ENCODE results near the gene RPL27A.

The RPL27A gene

GRCh38 chr11:8721609-8722500 lies 39.3 kb downstream of the RPL27A start:
- DNase-seq (ENCODE audit: low read depth) = no peak

- DNase-seq (ENCODE audit: low read depth) = no peak
Measured at GRCh38 chr11:8722809-8723208, 40.2 kb downstream of the RPL27A start.

GRCh38 chr11:8723711-8724110 lies 41.1 kb downstream of the RPL27A start:
- no peak for DNase-seq (ENCODE audit: low read depth)

GRCh38 chr11:8724682-8725081 lies 42.1 kb downstream of the RPL27A start:
- DNase-seq (ENCODE audit: low read depth) = no peak

DNA sequence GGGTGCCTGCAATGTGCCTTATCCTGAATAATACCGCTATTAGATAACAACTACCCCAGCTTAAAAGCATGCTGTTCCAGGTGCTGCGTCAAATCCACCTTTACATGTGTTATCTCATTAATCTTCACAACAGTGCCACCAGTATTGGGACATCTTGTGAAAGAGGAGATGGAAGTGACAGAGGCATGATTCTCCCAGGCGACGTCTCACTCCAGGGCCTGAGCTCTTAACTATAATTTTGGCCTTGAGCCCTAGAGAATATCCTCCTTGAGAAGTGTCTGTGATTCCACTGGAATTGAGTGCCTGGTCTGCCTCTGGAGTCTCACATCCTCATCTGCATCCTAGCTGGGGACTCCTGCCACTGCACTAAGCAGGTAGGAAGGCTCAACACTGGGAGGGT lies 43.8 kb downstream of the RPL27A start:
- DNase-seq (ENCODE audit: low read depth) = no peak

GRCh38 chr11:8728563-8728962 lies 46.0 kb downstream of the RPL27A start:
- DNase-seq (ENCODE audit: low read depth) = no peak

GRCh38 chr11:8729067-8729466 lies 46.5 kb downstream of the RPL27A start:
- DNase-seq (ENCODE audit: low read depth) = no peak

DNA sequence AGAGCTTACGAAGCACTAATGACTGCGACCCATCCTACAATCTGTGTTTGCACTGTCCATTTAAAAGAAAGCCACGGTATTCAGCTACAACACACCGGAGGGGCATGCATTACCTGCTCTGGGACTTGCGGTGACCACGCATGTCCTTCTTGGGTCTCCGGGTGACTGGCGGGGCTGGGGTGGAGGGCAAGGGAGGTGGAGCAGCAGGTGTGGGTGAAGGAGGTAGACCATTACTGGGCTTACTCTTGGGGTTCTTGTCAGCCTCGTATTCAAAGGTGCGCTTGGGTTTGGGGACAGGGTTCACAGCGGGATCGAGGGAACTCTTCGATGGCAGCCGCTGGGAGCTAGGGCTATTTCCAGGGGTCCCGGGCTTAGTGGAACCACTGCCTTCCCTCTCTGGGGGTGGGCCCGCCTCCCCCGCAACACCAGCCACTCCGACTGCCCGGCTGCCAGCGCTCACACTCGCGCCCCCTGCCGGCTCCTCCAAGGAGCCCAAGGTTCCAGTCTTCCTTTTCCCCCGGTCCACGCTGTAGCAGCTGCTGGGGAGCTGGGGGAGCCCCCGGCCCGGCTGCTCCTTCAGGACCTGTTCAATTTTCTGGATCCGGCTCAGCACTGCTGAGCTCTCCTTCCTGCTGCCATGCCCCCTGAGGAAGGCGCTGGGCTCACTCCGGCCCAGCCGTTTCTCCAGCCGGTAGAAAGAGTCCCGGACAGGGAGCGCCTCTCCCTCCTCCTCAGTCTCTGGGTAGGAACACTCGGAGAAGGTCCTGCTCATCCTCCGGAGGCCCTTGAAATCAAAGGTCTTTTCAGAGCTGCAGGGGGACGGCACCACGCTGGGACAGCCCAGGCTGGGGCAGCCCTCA lies 47.5 kb downstream of the RPL27A start:
- no peak for DNase-seq (ENCODE audit: low read depth)

- no peak for DNase-seq (ENCODE audit: low read depth)
Measured at GRCh38 chr11:8730697-8731020, 48.1 kb downstream of the RPL27A start.

- no peak for DNase-seq (ENCODE audit: low read depth)
Measured at GRCh38 chr11:8731647-8732323, 49.2 kb downstream of the RPL27A start.

- DNase-seq (ENCODE audit: low read depth) = no peak
Measured at GRCh38 chr11:8732324-8732670, 49.7 kb downstream of the RPL27A start.

- no peak for DNase-seq (ENCODE audit: low read depth)
Measured at GRCh38 chr11:8732748-8733241, 50.2 kb downstream of the RPL27A start.

- DNase-seq (ENCODE audit: low read depth) = no peak
Measured at GRCh38 chr11:8733852-8734251, 51.3 kb downstream of the RPL27A start.

GRCh38 chr11:8735094-8735493 lies 52.5 kb downstream of the RPL27A start:
- no peak for DNase-seq (ENCODE audit: low read depth)

DNA sequence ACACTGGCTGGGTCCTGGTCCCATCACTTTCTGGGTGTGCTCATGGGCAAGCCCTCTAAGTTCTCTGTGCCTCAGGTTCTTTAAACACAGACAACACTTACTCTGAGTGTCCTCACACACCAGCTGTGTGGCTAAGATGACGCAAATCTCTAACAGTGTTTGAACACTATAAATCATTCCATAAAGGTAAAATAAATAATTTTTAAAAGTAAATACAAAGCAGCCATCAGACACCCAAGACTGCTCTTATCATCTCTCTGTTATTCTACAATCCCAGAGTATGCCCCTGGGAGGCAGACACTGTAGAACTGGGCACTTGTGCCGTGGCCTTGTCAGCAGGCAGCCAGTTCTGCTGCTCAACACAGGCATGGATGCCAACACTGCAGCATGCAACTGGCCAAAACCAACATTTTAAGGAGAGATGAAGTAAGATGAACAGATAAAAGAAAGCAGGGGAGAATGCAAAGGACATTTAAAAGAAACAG lies 56.8 kb downstream of the RPL27A start:
- DNase-seq (ENCODE audit: low read depth) = no peak

Measured in T follicular helper cell (primary cell).